Breast epithelium (tissue), 4 donors: ENCODE results near the gene URM1. TPM values are rescaled to one million over a fixed set of nuclear protein-coding genes. Genes with fewer than 3 reads are reported as not detected.
"Not testable (repeated sequence)": the region's sequence is repeated elsewhere in the genome, so short reads cannot be mapped to it uniquely, and the experiment has no call there.

Experiments
- DNase-seq, 2 donors: peaks; one replicate each; pipeline ENCODE4 v3.0.0-alpha.2; 2019; ENCODE audit warnings: low spot score in 2 of 2
- H3K27ac ChIP-seq, 2 donors: fragments of 200-600 bp; sonication (generic) in 1 of 2; one replicate each; pipeline ENCODE4 v1.5.1; 2016 to 2019; ENCODE audit warnings: mild to moderate bottlenecking in 1 of 2
- H3K27me3 ChIP-seq, 2 donors: fragments of 200-600 bp; sonication (generic) in 1 of 2; one replicate each; pipeline versions ENCODE4 v1.5.1 to v1.6.0; 2017 to 2019; ENCODE audit warnings: control low read depth in 1 of 2, mild to moderate bottlenecking in 1 of 2
- H3K36me3 ChIP-seq: fragments of 200-600 bp; one replicate; pipeline ENCODE4 v1.5.1; 2019
- H3K4me1 ChIP-seq, 2 donors: fragments of 200-600 bp; sonication (generic); one replicate each; pipeline ENCODE4 v1.5.1; 2016 to 2019; ENCODE audit warnings: control low read depth in 1 of 2
- H3K4me3 ChIP-seq, 3 donors: fragments of 200-600 bp; sonication (generic); 1 replicate in 2 of 3; 2 replicates in 1 of 3; pipeline ENCODE4 v1.5.1; 2016 to 2019; ENCODE audit warnings: mild to moderate bottlenecking in 3 of 3, moderate library complexity in 2 of 3
- H3K9me3 ChIP-seq, 2 donors: fragments of 200-600 bp; sonication (generic) in 1 of 2; one replicate each; pipeline ENCODE4 v1.5.1; 2016 to 2019; ENCODE audit warnings: control low read depth in 1 of 2
- POLR2A ChIP-seq: fragments of 450-650 bp; IDR thresholded peaks from one replicate; pipeline ENCODE4 v1.6.1; 2016; ENCODE audit warnings: antibody characterized with exemption, mild to moderate bottlenecking, moderate library complexity
- POLR2AphosphoS5 ChIP-seq, 3 donors: sonication (generic); formaldehyde crosslinking; IDR thresholded peaks; one replicate each; pipeline ENCODE4 v1.6.1; 2017; ENCODE audit warnings: antibody characterized with exemption in 3 of 3
- intact Hi-C: fragments of 100-400 bp; cut with DNase I; formaldehyde crosslinking; loops from one replicate; pipeline ENCODE4 v1.15.1; 2023; ENCODE audit warnings: low total_unique reads
- total RNA-seq, 3 donors: library from RNA; depleted of rRNA; stranded (reverse); fragments of >200 nt; gene quantifications; one replicate each; pipeline ENCODE4 v1.1.0, GENCODE V29; 2016
- TF ChIP-seq, protein P1 (sequence below), 3 donors: fragments of 450-650 bp; IDR thresholded peaks; one replicate each; pipeline ENCODE4 v1.5.1; 2016 to 2017; ENCODE audit warnings: antibody characterized with exemption in 3 of 3, mild to moderate bottlenecking in 3 of 3, moderate library complexity in 3 of 3

URM1 gene
- total RNA-seq, 3 donors from 2014 or later, result 21.3 to 24.1 (median 23.8) TPM

DNA sequence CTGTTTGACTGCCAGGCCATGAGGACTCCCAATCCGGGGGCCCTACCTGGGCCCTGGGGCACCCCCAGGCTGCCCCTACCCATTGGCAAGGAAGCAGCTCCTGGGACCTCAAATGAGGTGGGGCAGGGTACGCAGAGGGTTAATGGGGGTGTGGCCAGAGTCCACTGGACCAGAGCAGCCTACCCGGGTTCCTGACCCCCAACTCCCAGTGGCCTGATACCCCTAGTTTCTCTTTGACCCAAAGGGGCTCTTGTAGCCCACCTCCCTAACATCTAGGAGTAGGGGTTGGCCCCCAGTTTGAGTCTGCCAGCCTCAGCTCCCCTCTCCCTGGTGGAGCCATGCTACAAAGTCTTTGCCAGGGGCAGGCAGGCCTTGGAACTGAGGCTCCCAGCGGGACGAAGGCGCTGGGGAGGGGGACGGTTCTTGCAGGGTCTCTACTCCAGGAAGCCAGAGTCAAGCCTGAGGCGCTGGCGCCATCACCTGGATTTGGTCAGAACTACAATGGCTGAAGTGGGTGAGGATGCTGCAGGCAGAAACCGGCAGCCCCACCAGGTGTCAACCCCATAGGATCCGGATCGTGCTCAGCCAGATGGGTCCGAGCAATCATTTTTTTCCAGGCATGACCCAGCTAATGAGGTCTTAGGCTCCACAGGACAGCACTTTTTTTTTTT lies 41.1 kb downstream of the URM1 start:
- Histone ChIP-seq H3K9me3 (no peaks in the 10 kb centered on the region), H3K27me3 (no peaks in the 10 kb centered on the region), H3K4me1 (no peaks in the 10 kb centered on the region), H3K4me3 (no peak overlapping the region), H3K36me3 (no peaks in the 10 kb centered on the region), H3K27ac (no peak overlapping the region)
- DNase-seq, result peak in 1 of 2 donors; percentile 34
- TF ChIP-seq POLR2AphosphoS5 (IDR thresholded peaks at IDR 0.05) (no peak), POLR2A (no peak)
- TF ChIP-seq, protein P1, sequence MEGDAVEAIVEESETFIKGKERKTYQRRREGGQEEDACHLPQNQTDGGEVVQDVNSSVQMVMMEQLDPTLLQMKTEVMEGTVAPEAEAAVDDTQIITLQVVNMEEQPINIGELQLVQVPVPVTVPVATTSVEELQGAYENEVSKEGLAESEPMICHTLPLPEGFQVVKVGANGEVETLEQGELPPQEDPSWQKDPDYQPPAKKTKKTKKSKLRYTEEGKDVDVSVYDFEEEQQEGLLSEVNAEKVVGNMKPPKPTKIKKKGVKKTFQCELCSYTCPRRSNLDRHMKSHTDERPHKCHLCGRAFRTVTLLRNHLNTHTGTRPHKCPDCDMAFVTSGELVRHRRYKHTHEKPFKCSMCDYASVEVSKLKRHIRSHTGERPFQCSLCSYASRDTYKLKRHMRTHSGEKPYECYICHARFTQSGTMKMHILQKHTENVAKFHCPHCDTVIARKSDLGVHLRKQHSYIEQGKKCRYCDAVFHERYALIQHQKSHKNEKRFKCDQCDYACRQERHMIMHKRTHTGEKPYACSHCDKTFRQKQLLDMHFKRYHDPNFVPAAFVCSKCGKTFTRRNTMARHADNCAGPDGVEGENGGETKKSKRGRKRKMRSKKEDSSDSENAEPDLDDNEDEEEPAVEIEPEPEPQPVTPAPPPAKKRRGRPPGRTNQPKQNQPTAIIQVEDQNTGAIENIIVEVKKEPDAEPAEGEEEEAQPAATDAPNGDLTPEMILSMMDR (IDR thresholded peaks at IDR 0.05), result peak in 2 of 3 donors; percentile 20 to 49
- intact Hi-C loops, result no loop called here

DNA sequence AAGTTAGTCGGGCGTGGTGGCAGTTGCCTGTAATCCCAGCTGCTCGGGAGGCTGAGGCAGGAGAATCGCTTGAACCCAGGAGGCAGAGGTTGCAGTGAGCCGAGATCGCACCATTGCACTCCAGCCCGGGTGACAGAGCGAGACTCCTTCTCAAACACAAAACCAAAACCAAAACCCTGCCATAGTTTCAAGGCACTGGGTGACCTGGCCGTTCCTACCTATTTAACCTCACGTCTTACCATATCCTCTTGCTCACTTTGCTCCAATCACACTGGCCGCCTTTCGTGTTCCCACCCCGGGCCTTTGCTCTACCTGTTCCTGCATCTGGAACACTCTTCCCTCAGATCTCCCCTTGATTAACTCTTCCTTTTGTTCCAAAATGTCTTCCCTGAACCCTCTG lies 42.6 kb downstream of the URM1 start:
- H3K4me3 ChIP-seq, H3K36me3 ChIP-seq, H3K4me1 ChIP-seq, H3K27ac ChIP-seq, H3K27me3 ChIP-seq, DNase-seq, H3K9me3 ChIP-seq, intact Hi-C loops: not testable (repeated sequence)

DNA sequence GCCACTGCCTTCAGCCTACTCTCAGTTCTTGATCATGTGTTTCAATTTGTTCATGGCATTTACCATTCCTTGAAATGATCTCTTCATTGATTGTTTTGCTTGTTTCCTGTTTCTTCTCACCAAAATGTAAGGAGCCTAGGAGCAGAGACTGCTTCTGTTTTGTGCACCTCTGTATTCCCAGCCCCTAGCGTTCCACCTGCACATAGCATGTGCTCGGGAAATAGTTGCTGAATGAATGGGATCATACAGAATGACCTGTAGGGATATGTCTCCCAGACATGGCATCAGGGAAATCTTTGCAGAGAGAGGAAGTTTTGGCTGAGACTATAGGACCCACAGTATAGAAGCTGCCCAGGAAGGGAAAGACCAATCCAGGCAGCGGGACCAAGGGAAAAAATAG lies 43.3 kb downstream of the URM1 start:
- peaks cover 0 to 5% of the 10 kb centered on the region in 2 donors for H3K4me1 ChIP-seq
- H3K4me3 ChIP-seq, result no peak overlapping the region
- no peak overlapping the region for H3K27ac ChIP-seq
- no peaks in the 10 kb centered on the region for H3K36me3 ChIP-seq
- no peaks in the 10 kb centered on the region for H3K27me3 ChIP-seq
- intact Hi-C loops, result no loop called here
- DNase-seq, result no peak
- no peaks in the 10 kb centered on the region for H3K9me3 ChIP-seq
- TF ChIP-seq POLR2A (no peak), POLR2AphosphoS5 (IDR thresholded peaks at IDR 0.05) (no peak)
- TF ChIP-seq, protein P1 (IDR thresholded peaks at IDR 0.05), result no peak

DNA sequence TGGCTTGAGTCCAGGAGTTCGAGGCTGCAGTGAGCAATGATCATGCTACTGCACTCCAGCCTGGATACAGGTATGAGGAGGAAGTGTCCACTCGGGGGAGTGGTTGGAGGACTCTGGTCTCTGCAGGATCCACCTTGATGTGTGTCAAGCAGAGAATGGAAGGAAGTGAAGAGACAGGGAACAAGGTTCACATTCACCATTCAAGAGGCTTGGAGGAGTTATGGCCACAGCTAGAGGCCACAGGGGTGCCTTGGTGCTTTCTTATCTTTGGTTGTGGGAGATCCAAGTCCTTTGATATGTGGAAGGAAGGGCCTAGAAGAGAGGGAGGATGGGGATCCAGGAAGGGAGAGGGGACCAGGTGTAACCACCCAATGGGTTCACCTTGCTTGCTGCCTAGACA lies 44.1 kb downstream of the URM1 start:
- H3K27me3 ChIP-seq, result no peaks in the 10 kb centered on the region
- intact Hi-C loops, result no loop called here
- TF ChIP-seq POLR2A (no peak), POLR2AphosphoS5 (IDR thresholded peaks at IDR 0.05) (no peak)
- TF ChIP-seq, protein P1 (IDR thresholded peaks at IDR 0.05), result no peak

DNA sequence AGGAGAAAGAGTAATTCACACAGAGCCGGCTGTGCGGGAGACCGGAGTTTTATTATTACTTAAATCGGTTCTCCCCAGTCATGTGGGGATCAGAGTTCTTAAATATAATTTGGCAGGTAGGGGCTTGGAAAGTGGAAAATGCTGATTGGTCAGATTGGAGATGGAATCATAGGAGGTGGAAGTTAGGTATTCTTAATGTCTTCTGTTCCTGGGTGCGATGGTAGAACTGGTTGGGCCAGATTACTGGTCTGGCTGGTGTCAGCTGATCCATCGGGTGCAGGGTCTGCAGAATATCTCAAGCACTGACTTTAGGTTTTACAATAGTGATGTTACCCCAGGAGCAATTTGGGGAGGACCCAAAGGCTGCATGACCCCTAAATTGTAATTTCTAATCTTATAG lies 44.8 kb downstream of the URM1 start:
- no peak for TF ChIP-seq POLR2AphosphoS5 (IDR thresholded peaks at IDR 0.05)
- H3K27me3 ChIP-seq, result no peaks in the 10 kb centered on the region
- peaks cover 0 to 5% of the 10 kb centered on the region in 2 donors for H3K4me1 ChIP-seq
- no peak overlapping the region for H3K4me3 ChIP-seq
- no peak overlapping the region for H3K27ac ChIP-seq
- no peaks in the 10 kb centered on the region for H3K36me3 ChIP-seq
- DNase-seq, result no peak
- H3K9me3 ChIP-seq, result no peaks in the 10 kb centered on the region
- intact Hi-C loops, result no loop called here

More for the DNA sequence above, 44.1 kb downstream of the URM1 start:
- DNase-seq, result no peak
- Histone ChIP-seq H3K9me3 (no peaks in the 10 kb centered on the region), H3K4me1 (peaks cover 0 to 5% of the 10 kb centered on the region in 2 donors), H3K36me3 (no peaks in the 10 kb centered on the region), H3K27ac (no peak overlapping the region), H3K4me3 (no peak overlapping the region)

DNA sequence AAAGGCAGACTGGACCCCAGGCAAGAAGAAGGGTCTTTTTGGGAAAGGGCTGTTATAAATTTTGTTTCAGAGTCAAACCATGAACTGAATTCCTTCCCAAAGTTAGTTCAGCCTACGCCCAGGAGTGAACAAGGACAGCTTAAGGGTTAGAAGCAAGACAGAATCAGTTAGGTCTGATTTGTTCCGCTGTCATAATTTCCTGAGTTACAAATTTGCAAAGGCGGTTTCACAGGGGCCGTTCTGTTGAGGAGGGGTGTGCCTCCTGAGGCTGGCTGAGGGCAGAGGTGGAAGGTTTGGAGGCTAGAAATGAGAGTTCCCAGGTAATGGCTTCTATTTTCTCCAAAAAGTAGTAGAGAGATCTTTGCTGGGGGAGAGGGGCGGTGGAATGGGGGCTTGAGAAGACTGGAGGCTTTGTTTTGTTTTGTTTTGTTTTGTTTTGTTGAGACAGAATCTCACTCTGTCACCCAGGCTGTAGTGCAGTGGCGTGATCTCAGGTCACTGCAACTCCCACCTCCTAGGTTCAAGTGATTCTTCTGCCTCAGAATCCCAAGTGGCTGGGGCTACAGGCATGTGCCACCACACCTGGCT lies 45.4 kb downstream of the URM1 start:
- H3K4me1 ChIP-seq, result peaks cover 0 to 5% of the 10 kb centered on the region in 2 donors
- H3K27ac ChIP-seq, result no peak overlapping the region
- no peaks in the 10 kb centered on the region for H3K9me3 ChIP-seq
- no peak for TF ChIP-seq POLR2A
- TF ChIP-seq, protein P1 (IDR thresholded peaks at IDR 0.05), result no peak
- no peak for TF ChIP-seq POLR2AphosphoS5 (IDR thresholded peaks at IDR 0.05)
- DNase-seq, result no peak
- no peaks in the 10 kb centered on the region for H3K27me3 ChIP-seq
- no peaks in the 10 kb centered on the region for H3K36me3 ChIP-seq
- H3K4me3 ChIP-seq, result no peak overlapping the region
- intact Hi-C loops, result no loop called here
